Stimulated activated effector memory CD8-positive, alpha-beta T cell treated with anti-CD3 and anti-CD28 coated beads, Interleukin-12 subunit alpha, Interleukin-12 subunit beta, amount 100 ng/mL, for 72 hours (primary cell): ENCODE measurements around the gene MLST8.
"Not testable (repeated sequence)": the region's sequence is repeated elsewhere in the genome, so short reads cannot be mapped to it uniquely, and the experiment has no call there.

Experiments
- ATAC-seq: fragments of 150-1000 bp; cut with Tn5 transposase; 2 replicates; pipeline ENCODE4 v1.10.0; 2021
- DNase-seq, 2 donors: peaks; one replicate each; pipeline ENCODE4 v3.0.0; 2021 to 2022; ENCODE audit warnings: low spot score in 2 of 2
- H3K27ac Mint-ChIP-seq: one replicate; pipeline ENCODE4 v1.8.0; 2022; ENCODE audit warnings: mild to moderate bottlenecking, mixed read lengths
- H3K36me3 Mint-ChIP-seq: one replicate; pipeline ENCODE4 v1.8.0; 2022; ENCODE audit warnings: mild to moderate bottlenecking, mixed read lengths
- H3K4me1 Mint-ChIP-seq: one replicate; pipeline ENCODE4 v1.8.0; 2022; ENCODE audit warnings: mixed read lengths
- H3K4me3 Mint-ChIP-seq: one replicate; pipeline ENCODE4 v1.8.0; 2022; ENCODE audit warnings: mild to moderate bottlenecking, mixed read lengths
- H3K9me3 Mint-ChIP-seq: one replicate; pipeline ENCODE4 v1.8.0; 2022; ENCODE audit warnings: mixed read lengths

MLST8 gene

DNA sequence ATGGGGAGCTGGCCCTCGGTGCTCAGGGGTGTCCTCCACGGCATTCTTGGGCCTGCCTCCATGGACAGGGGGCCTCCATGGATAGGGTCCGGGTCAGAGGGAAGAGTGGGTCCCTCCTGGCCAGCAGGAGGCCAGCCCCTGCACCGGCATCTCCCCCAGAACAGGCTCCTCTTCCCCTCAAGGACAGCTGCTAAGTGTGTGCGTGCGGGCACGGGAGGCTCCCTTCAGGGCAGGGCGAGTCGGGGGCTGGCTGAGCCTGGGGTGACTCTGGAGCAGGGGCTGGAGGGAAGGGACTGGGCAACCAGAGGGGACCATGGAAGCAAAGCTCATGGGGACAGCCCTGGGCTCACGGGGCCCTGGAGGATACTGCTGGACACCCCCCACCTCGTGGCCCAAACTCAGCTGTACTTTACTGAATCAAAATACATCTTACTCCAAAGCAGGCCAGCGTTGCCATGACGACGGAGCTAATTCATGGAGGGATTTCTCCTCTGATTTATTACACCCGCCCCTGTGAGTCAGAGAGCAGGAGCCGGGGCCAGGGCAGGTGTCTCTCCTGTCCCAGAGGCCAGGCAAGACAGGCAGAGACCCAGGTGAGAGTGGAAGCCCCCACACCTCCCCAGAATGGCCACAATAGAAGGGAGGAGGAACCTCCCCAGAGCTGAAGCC, 11.0 kb upstream of the MLST8 start:
- Mint-ChIP-seq H3K4me3 (peak overlapping the region; percentile 44), H3K4me1 (peaks cover 6% of the 10 kb centered on the region), H3K36me3 (no peaks in the 10 kb centered on the region), H3K27ac (no peak overlapping the region), H3K9me3 (no peaks in the 10 kb centered on the region)
- ATAC-seq, result no peak
- DNase-seq, result no peak

- H3K4me1 Mint-ChIP-seq, result peaks cover 6% of the 10 kb centered on the region
- peak overlapping the region; percentile 44 for H3K4me3 Mint-ChIP-seq
- ATAC-seq (peak; percentile 74), DNase-seq (peak in 1 of 2 donors; percentile 25)
- no peak overlapping the region for H3K27ac Mint-ChIP-seq
- H3K9me3 Mint-ChIP-seq, result no peaks in the 10 kb centered on the region
- H3K36me3 Mint-ChIP-seq, result no peaks in the 10 kb centered on the region
Measured at GRCh38 chr16:2194852-2195321, 10.4 kb upstream of the MLST8 start.

- Mint-ChIP-seq H3K9me3 (no peaks in the 10 kb centered on the region), H3K4me1 (peaks cover 6% of the 10 kb centered on the region), H3K4me3 (peak overlapping the region; percentile 44), H3K27ac (no peak overlapping the region), H3K36me3 (no peaks in the 10 kb centered on the region)
- ATAC-seq, result peak; percentile 23
- no peak for DNase-seq
Measured at GRCh38 chr16:2195322-2196161, 9.7 kb upstream of the MLST8 start.

DNA sequence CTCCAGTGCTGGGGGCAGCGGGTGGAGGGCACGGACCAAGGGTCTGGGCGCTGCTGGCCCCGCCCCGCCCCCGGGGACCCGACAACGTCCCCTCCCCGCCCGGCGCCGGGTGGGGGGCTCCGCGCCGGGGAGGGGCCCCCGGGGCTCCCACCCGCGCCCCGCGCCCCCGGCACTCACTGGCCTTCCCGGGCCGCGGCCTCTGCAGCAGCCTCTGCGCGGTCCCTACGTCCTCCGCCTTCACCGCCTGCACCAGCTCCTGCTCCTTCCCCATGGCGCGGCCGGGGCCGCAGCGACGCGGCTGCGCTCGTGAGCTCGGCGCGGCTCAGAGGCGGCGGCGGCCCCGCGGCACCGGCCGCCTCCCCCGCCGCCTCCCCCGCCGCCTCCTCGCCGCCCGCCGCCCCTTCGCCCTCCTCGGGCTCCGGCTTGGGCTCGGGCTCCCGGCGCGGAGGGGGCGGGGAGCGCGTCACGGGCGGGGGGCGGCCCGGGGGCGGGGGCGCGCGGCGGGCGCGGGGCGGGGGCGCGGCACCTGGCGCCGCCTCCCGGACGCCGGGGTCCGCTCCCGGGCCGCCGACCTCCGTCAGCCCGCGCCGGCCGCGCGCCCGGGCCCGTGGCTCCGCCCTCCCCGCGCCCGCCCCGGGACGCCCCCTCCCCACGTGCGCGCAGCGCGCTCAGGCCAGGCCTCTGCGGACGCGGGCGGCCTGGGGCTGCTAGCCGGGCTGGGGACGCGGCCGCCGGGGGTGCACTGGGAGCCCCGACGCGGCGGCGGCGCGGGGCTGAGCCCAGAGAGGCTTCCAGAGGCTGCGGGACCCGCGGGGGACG, 8.9 kb upstream of the MLST8 start, which contains the start of gene CASKIN1:
Gene CASKIN1 (minus strand): TSS at position 444 of the 819 bp plus-strand sequence. CDS start 173 bp downstream, at position 271.
- ATAC-seq (peak; percentile 46), DNase-seq (no peak)
- Mint-ChIP-seq H3K4me3 (peak within 1 kb of the TSS; percentile 55), H3K27ac (no peak within 1 kb of the TSS), H3K36me3 (no peaks in the 10 kb centered on the region), H3K4me1 (peaks cover 6% of the 10 kb centered on the region), H3K9me3 (no peaks in the 10 kb centered on the region)

DNA sequence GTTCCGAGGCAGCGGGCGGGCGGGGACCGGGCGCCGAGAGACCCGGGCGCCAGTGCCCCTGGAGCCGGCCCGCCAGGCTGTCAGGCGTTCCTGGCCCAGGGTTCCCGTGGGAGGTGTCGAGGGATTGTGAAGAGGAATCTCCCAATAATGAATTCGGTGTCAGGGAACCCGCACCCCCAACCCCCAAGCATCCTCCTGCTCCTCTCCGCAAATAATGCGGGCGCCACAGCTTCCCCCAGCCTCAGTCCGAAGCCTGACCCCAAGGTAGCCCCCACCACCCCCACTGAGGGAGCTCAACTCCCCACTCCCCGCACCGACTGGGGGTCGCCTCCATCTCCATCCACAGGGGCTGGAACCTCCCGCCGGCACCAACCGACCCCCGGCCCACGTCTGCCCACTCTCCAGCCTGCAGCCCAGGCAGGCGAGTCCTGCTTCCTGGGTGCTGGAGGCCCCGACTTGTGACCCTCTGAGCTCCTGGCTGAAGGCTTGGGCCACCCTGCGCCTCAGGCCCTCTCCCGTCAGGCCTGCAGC, 8.2 kb upstream of the MLST8 start:
- H3K4me1 Mint-ChIP-seq, result peaks cover 6% of the 10 kb centered on the region
- no peak overlapping the region for H3K27ac Mint-ChIP-seq
- no peak for DNase-seq

DNA sequence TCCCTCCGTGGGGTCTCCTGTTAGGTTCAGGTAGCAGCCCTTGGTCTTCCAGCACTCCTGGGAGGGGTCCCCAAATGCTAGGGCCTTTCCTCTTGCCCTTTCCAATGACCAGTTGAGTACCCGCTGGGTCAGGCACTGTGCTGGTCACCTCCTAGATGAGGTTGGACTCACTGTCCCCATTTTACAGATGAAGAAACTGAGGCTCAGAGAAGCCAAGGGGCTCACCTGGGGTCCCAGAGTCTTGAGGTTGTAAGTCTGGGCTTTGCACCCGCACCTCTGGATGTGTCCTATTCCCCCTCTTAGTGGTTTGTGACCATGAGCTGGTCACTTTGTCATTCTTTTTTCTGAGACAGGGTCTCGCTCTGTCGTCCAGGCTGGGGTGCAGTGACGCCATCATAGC, 7.5 kb upstream of the MLST8 start:
- ATAC-seq (no peak), DNase-seq (no peak)
- Mint-ChIP-seq H3K27ac (no peak overlapping the region), H3K36me3 (no peaks in the 10 kb centered on the region), H3K4me1 (peaks cover 6% of the 10 kb centered on the region), H3K4me3 (peak overlapping the region; percentile 55), H3K9me3 (no peaks in the 10 kb centered on the region)

More for the DNA sequence above, 8.2 kb upstream of the MLST8 start:
- no peak for ATAC-seq
- peak overlapping the region; percentile 55 for H3K4me3 Mint-ChIP-seq
- no peaks in the 10 kb centered on the region for H3K9me3 Mint-ChIP-seq
- H3K36me3 Mint-ChIP-seq, result no peaks in the 10 kb centered on the region

- DNase-seq, result no peak
- Mint-ChIP-seq H3K4me3 (peak overlapping the region; percentile 55), H3K36me3 (no peaks in the 10 kb centered on the region), H3K27ac (no peak overlapping the region), H3K4me1 (peaks cover 7% of the 10 kb centered on the region), H3K9me3 (no peaks in the 10 kb centered on the region)
- ATAC-seq, result no peak
Measured at GRCh38 chr16:2198283-2198682, 7.0 kb upstream of the MLST8 start.

GRCh38 chr16:2199095-2199494, 6.2 kb upstream of the MLST8 start:
- H3K4me3 Mint-ChIP-seq, result no peak overlapping the region
- DNase-seq (no peak), ATAC-seq (no peak)
- H3K36me3 Mint-ChIP-seq, result peaks cover under 1% of the 10 kb centered on the region
- H3K27ac Mint-ChIP-seq, result no peak overlapping the region
- peaks cover 12% of the 10 kb centered on the region for H3K4me1 Mint-ChIP-seq
- H3K9me3 Mint-ChIP-seq, result no peaks in the 10 kb centered on the region

DNA sequence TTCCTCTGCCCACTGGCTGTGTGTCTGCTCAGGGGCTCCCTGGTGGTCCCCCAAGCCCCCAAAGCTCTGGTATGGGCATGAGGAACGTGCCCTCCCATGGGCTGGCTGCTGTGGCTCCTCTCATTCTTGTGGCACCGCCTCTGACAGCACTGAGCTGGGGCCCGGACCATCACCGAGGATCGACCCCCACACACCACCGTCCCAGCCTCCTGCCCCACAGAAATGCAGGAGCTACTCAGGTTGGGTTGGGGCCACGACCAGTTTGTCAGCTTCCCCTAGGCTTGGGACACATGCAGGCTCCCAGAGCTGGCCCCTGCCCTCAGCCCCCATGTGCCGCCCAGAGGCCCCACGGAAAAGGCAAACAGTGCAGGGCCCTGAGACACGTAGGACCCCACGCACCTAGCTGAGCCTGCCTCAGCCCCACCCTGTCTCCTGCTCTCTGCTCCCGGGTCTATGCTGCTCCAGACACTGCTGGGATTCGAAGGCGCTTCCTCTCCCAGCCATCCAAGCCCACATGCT, 5.6 kb upstream of the MLST8 start:
- H3K4me3 Mint-ChIP-seq, result no peak overlapping the region
- no peak for ATAC-seq

DNA sequence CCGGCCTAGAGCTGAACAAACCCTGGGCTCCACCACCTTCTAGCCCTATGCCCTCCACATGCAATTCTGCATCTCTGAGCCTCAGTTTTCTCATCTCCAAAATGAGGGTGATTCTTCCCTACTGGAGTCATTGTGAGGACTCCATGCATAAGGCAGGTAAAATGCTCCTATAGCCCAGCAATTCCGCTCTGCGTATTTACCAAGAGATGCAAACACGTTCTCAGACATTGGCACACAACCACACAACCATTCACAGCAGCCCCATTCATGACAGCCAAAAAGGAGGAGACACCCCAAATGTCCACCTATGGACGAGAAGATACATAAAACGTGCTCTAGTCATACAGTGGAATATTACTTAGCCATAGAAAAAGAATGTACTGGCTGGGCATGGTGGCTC, 4.9 kb upstream of the MLST8 start:
- no peak overlapping the region for H3K4me3 Mint-ChIP-seq
- H3K36me3 Mint-ChIP-seq, result peaks cover 7% of the 10 kb centered on the region
- peaks cover 14% of the 10 kb centered on the region for H3K4me1 Mint-ChIP-seq
- no peak for ATAC-seq
- H3K9me3 Mint-ChIP-seq, result no peaks in the 10 kb centered on the region
- DNase-seq, result no peak
- no peak overlapping the region for H3K27ac Mint-ChIP-seq

More for the DNA sequence above, 5.6 kb upstream of the MLST8 start:
- Mint-ChIP-seq H3K4me1 (peaks cover 17% of the 10 kb centered on the region), H3K27ac (no peak overlapping the region), H3K36me3 (peaks cover 6% of the 10 kb centered on the region), H3K9me3 (no peaks in the 10 kb centered on the region)
- DNase-seq, result no peak

DNA sequence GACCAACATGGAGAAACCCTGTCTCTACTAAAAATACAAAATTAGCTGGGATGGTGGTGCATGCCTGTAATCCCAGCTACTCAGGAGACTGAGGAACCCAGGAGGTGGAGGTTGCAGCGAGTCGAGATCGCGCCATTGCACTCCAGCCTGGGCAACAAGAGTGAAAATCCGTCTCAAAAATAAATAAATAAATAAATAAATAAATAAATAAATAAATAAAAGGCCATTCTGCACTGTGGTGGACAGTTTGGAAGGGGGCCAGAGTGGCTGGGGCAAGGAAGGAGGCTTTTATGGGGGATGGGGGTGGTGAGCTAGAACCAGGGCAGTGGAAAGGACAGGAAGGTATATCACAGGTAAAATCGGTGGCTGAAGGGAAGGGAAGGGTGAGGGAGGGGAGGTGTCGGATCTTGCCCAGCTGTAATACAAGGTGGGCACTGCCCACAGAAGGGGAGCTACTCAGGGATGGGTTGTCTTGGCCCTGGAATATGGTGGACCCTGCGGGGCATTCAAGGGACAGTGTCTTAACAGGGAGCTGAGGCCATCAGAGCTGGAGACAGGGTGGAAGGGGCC, 2.0 kb upstream of the MLST8 start:
- DNase-seq, H3K27ac Mint-ChIP-seq: not testable (repeated sequence)
- H3K36me3 Mint-ChIP-seq, result peaks cover 20% of the 10 kb centered on the region

GRCh38 chr16:2204416-2205103, 694 bp upstream of the MLST8 start:
- H3K9me3 Mint-ChIP-seq, result no peaks in the 10 kb centered on the region
- H3K4me3 Mint-ChIP-seq, result peak overlapping the region; percentile 75
- DNase-seq (no peak), ATAC-seq (no peak)
- H3K27ac Mint-ChIP-seq, result peak overlapping the region; percentile 80
- H3K4me1 Mint-ChIP-seq, result peaks cover 31% of the 10 kb centered on the region
- H3K36me3 Mint-ChIP-seq, result peaks cover 27% of the 10 kb centered on the region

More for the DNA sequence above, 2.0 kb upstream of the MLST8 start:
- peaks cover 31% of the 10 kb centered on the region for H3K4me1 Mint-ChIP-seq
- H3K4me3 Mint-ChIP-seq, result peak overlapping the region; percentile 75
- not testable (repeated sequence) for H3K9me3 Mint-ChIP-seq, ATAC-seq

DNA sequence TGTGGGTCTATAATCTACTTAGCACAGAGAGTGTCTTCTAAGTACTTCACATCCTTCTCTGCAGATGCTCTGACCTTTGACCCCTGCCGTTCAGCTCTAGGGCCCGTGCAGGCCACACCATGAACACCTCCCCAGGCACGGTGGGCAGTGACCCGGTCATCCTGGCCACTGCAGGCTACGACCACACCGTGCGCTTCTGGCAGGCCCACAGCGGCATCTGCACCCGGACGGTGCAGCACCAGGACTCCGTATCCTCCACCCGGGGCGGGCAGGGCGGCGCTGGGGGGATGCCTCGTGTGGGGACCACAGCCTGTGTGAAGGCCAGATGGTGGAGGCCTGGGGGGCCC, 686 bp downstream of the MLST8 start:
- ATAC-seq (peak; percentile 3), DNase-seq (no peak)
- peaks cover 31% of the 10 kb centered on the region for H3K4me1 Mint-ChIP-seq
- H3K36me3 Mint-ChIP-seq, result peaks cover 34% of the 10 kb centered on the region
- no peaks in the 10 kb centered on the region for H3K9me3 Mint-ChIP-seq
- peak overlapping the region; percentile 80 for H3K27ac Mint-ChIP-seq
- H3K4me3 Mint-ChIP-seq, result peak overlapping the region; percentile 75

- peak overlapping the region; percentile 80 for H3K27ac Mint-ChIP-seq
- peaks cover 34% of the 10 kb centered on the region for H3K36me3 Mint-ChIP-seq
- ATAC-seq (no peak), DNase-seq (no peak)
- no peaks in the 10 kb centered on the region for H3K9me3 Mint-ChIP-seq
- H3K4me1 Mint-ChIP-seq, result peaks cover 31% of the 10 kb centered on the region
- peak overlapping the region; percentile 75 for H3K4me3 Mint-ChIP-seq
Measured at GRCh38 chr16:2206420-2206779, 1.1 kb downstream of the MLST8 start.
